Small intestine (tissue), 7 donors: ENCODE results near the gene RCC2. TPM values are rescaled to one million over a fixed set of nuclear protein-coding genes. Genes with fewer than 3 reads are reported as not detected.
A peak's percentile ranks its signal among the peaks of the same experiment; 100 is the strongest.

ENCODE experiments used
- DNase-seq, 2 donors: peaks; one replicate each; pipeline versions ENCODE4 v3.0.0 to v3.0.0-alpha.2; 2013
- FAIRE-seq: peaks from 2 replicates; lab custom pipeline; 2012; peaks lifted over from hg19 to GRCh38; lab: Jason Lieb, UNC
- H3K27ac ChIP-seq, 3 donors: one replicate each; pipeline ENCODE4 v1.5.1; 2013; ENCODE audit warnings: low read length in 2 of 3, mild to moderate bottlenecking in 2 of 3, control low read depth in 1 of 3, inconsistent platforms in 1 of 3, low read depth in 1 of 3, moderate library complexity in 1 of 3
- H3K27me3 ChIP-seq, 3 donors: one replicate each; pipeline ENCODE4 v1.6.1; 2013; ENCODE audit warnings: low read length in 3 of 3, inconsistent platforms in 1 of 3; ENCODE audit not compliant: control insufficient read depth in 3 of 3, insufficient read depth in 3 of 3
- H3K36me3 ChIP-seq, 3 donors: one replicate each; pipeline ENCODE4 v1.6.1; 2013; ENCODE audit warnings: low read length in 3 of 3, inconsistent platforms in 1 of 3, low read depth in 1 of 3, mild to moderate bottlenecking in 1 of 3, moderate library complexity in 1 of 3; ENCODE audit not compliant: control insufficient read depth in 3 of 3, insufficient read depth in 2 of 3
- H3K4me1 ChIP-seq, 3 donors: one replicate each; pipeline ENCODE4 v1.6.1; 2013; ENCODE audit warnings: low read length in 2 of 3, inconsistent platforms in 1 of 3, low read depth in 1 of 3, mild to moderate bottlenecking in 1 of 3, moderate library complexity in 1 of 3; ENCODE audit not compliant: control insufficient read depth in 3 of 3, insufficient read depth in 2 of 3
- H3K4me3 ChIP-seq, 3 donors: one replicate each; pipeline ENCODE4 v1.5.1; 2013; ENCODE audit warnings: low read length in 3 of 3, control low read depth in 1 of 3, inconsistent platforms in 1 of 3, low read depth in 1 of 3, mild to moderate bottlenecking in 1 of 3, moderate library complexity in 1 of 3
- H3K9me3 ChIP-seq, 2 donors: one replicate each; pipeline ENCODE4 v1.6.1; 2013; ENCODE audit warnings: low read depth in 1 of 2, low read length in 1 of 2; ENCODE audit not compliant: control insufficient read depth in 2 of 2, insufficient read depth in 1 of 2
- WGBS, 3 donors: extraction: QIAGEN DNeasy Blood & Tissue Kit; methylation state at CpG; one replicate each; pipeline ENCODE4 v1.1.7; 2013; 5-methylcytosine and 5-hydroxymethylcytosine counted together
- polyA plus RNA-seq, 4 donors: library from polyadenylated mRNA; stranded (reverse) in 3 of 4; unstranded in 1 of 4; fragments of 200-250 nt in 3 of 4; fragments of 120-200 nt in 1 of 4; gene quantifications; one replicate each; pipeline versions ENCODE4 v1.2.1 to v1.2.3, GENCODE V29; 2013
- donor health status: healthy with polysubstance abuse.
- donor health status: control.
- donor health status: control.
- donor health status: Bipolar disorder and iron deficiency.
- donor health status: healthy.

RCC2 gene
- polyA plus RNA-seq, 4 donors: 11.2 to 65.6 (median 29.6) TPM

- H3K27me3 ChIP-seq: no peaks in the 10 kb centered on the region
- H3K4me1 ChIP-seq: no peaks in the 10 kb centered on the region
- WGBS, 3 donors: 79 to 82% (median 79%) methylated on average over 7 of the region's 7 CpGs
- no peak overlapping the region for H3K4me3 ChIP-seq
- DNase-seq (no peak), FAIRE-seq (no peak)
- H3K27ac ChIP-seq: no peak overlapping the region
- no peaks in the 10 kb centered on the region for H3K36me3 ChIP-seq
- no peaks in the 10 kb centered on the region for H3K9me3 ChIP-seq
Measured at GRCh38 chr1:17397910-17398695, 41.4 kb downstream of the RCC2 start.

- H3K4me3 ChIP-seq: no peak overlapping the region
- FAIRE-seq (no peak), DNase-seq (no peak)
- no peak overlapping the region for H3K27ac ChIP-seq
- no peaks in the 10 kb centered on the region for H3K4me1 ChIP-seq
- no peaks in the 10 kb centered on the region for H3K27me3 ChIP-seq
- H3K36me3 ChIP-seq: no peaks in the 10 kb centered on the region
- no peaks in the 10 kb centered on the region for H3K9me3 ChIP-seq
- WGBS, 3 donors: 57 to 62% (median 60%) methylated on average over 8 of the region's 8 CpGs
Measured at GRCh38 chr1:17393230-17393629, 46.2 kb downstream of the RCC2 start.

GRCh38 chr1:17392199-17392740 is 47.2 kb downstream of the RCC2 start:
- Histone ChIP-seq H3K36me3 (no peaks in the 10 kb centered on the region), H3K9me3 (no peaks in the 10 kb centered on the region), H3K4me1 (no peaks in the 10 kb centered on the region), H3K27ac (no peak overlapping the region), H3K4me3 (no peak overlapping the region), H3K27me3 (no peaks in the 10 kb centered on the region)
- 60 to 69% (median 66%) methylated on average over 10 of the region's 10 CpGs for WGBS, 3 donors
- DNase-seq: no peak
- FAIRE-seq: no peak

GRCh38 chr1:17381161-17381560 is 58.3 kb downstream of the RCC2 start:
- no peaks in the 10 kb centered on the region for H3K9me3 ChIP-seq
- no peaks in the 10 kb centered on the region for H3K36me3 ChIP-seq
- H3K27me3 ChIP-seq: peaks cover 0 to 12% (median 3%) of the 10 kb centered on the region in 3 donors
- 70 to 81% (median 77%) methylated on average over 2 of the region's 2 CpGs for WGBS, 3 donors
- no peaks in the 10 kb centered on the region for H3K4me1 ChIP-seq
- FAIRE-seq (no peak), DNase-seq (no peak)
- H3K27ac ChIP-seq: no peak overlapping the region
- no peak overlapping the region for H3K4me3 ChIP-seq

GRCh38 chr1:17377325-17377953 is 62.0 kb downstream of the RCC2 start:
- no peak for FAIRE-seq
- H3K9me3 ChIP-seq: no peaks in the 10 kb centered on the region
- no peaks in the 10 kb centered on the region for H3K4me1 ChIP-seq
- H3K4me3 ChIP-seq: no peak overlapping the region
- WGBS, 3 donors: 23 to 33% (median 31%) methylated on average over 16 of the region's 16 CpGs
- no peak overlapping the region for H3K27ac ChIP-seq
- H3K36me3 ChIP-seq: no peaks in the 10 kb centered on the region
- DNase-seq: peak; percentile 8 to 12
- H3K27me3 ChIP-seq: peaks cover 0 to 9% (median 3%) of the 10 kb centered on the region in 3 donors

- no peaks in the 10 kb centered on the region for H3K4me1 ChIP-seq
- WGBS, 3 donors: 90 to 91% (median 91%) methylated on average over 10 of the region's 10 CpGs
- no peak for FAIRE-seq
- no peak for DNase-seq
- no peaks in the 10 kb centered on the region for H3K9me3 ChIP-seq
- no peak overlapping the region for H3K27ac ChIP-seq
- no peak overlapping the region for H3K4me3 ChIP-seq
- no peaks in the 10 kb centered on the region for H3K36me3 ChIP-seq
- H3K27me3 ChIP-seq: peaks cover 0 to 6% (median 3%) of the 10 kb centered on the region in 3 donors
Measured at GRCh38 chr1:17375651-17376050, 63.8 kb downstream of the RCC2 start.

- DNase-seq: no peak
- no peaks in the 10 kb centered on the region for H3K9me3 ChIP-seq
- WGBS, 3 donors: 76 to 80% (median 77%) methylated on average over 18 of the region's 18 CpGs
- no peak overlapping the region for H3K27ac ChIP-seq
- no peak overlapping the region for H3K4me3 ChIP-seq
- FAIRE-seq: no peak
- peaks cover 0 to 6% (median 3%) of the 10 kb centered on the region in 3 donors for H3K27me3 ChIP-seq
- no peaks in the 10 kb centered on the region for H3K36me3 ChIP-seq
- H3K4me1 ChIP-seq: no peaks in the 10 kb centered on the region
Measured at GRCh38 chr1:17372955-17373354, 66.5 kb downstream of the RCC2 start.

GRCh38 chr1:17371896-17372295 is 67.6 kb downstream of the RCC2 start, which contains the start of gene PADI6:
Gene PADI6, plus strand, starts transcription at chr1:17372196. Its CDS starts 50 bp downstream, at chr1:17372246.
- H3K36me3 ChIP-seq: no peaks in the 10 kb centered on the region
- no peak within 1 kb of the TSS for H3K27ac ChIP-seq
- H3K9me3 ChIP-seq: no peaks in the 10 kb centered on the region
- no peak within 1 kb of the TSS for H3K4me3 ChIP-seq
- 39 to 56% (median 50%) methylated on average over 7 of the region's 7 CpGs for WGBS, 3 donors
- H3K4me1 ChIP-seq: no peaks in the 10 kb centered on the region
- peaks cover 0 to 2% (median 2%) of the 10 kb centered on the region in 3 donors for H3K27me3 ChIP-seq
- no peak for DNase-seq
- FAIRE-seq: no peak
